GM18951 (cell line): ENCODE data around the gene WDR46.

ENCODE experiments used
- POLR2A ChIP-seq: IDR thresholded peaks from 4 replicates; pipeline ENCODE4 v1.6.1; 2011; ENCODE audit warnings: mild to moderate bottlenecking; ENCODE audit not compliant: insufficient read length, insufficient read depth; ENCODE audit errors: extremely low read depth
- in situ Hi-C: fragments of 300-500 bp; cut with MboI; formaldehyde crosslinking; loops from one replicate; pipeline ENCODE4 v1.12.0; 2022; ENCODE audit warnings: low sequenced_read_pairs, mixed read lengths, inconsistent platforms; ENCODE audit not compliant: unreplicated experiment

Gene WDR46, protein sequence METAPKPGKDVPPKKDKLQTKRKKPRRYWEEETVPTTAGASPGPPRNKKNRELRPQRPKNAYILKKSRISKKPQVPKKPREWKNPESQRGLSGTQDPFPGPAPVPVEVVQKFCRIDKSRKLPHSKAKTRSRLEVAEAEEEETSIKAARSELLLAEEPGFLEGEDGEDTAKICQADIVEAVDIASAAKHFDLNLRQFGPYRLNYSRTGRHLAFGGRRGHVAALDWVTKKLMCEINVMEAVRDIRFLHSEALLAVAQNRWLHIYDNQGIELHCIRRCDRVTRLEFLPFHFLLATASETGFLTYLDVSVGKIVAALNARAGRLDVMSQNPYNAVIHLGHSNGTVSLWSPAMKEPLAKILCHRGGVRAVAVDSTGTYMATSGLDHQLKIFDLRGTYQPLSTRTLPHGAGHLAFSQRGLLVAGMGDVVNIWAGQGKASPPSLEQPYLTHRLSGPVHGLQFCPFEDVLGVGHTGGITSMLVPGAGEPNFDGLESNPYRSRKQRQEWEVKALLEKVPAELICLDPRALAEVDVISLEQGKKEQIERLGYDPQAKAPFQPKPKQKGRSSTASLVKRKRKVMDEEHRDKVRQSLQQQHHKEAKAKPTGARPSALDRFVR

DNA sequence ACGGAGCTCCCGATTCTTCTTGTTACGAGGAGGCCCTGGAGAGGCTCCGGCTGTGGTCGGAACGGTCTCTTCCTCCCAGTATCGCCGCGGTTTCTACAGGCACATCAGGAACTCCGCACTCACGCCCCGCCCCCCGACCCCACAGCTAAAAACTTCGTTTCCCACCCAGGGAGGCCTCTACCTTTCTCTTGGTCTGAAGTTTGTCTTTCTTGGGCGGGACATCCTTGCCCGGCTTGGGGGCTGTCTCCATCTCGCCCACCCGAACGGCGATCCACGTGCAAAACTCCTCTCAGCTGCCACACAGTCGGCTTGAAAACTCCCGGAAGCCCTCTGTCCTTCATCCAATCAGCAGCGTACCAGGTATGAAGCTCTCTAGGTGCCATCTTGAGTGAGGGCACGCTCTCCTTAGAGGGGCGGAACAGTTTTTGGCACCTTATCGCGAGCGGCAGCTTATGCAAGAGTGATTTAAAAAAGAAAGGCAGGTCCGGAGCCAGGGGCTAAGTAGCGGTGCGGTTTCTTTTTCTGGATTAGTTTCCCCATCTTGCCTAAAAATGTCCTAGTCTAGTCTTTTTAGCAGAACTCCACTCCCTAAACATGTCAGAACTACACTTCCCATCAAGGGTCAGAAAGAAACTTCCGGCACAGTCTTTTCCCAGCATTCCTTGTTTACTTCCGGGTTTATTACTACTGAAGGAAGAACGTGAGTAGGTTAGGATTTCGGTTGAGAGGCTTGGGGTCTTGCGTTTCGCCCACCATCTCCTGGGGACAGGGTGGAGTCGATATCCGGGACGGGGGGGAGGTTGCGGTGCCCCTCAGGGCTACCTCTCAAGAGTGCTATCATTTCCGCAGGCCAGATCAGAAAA, at the start of gene WDR46, which contains the start of gene PFDN6:
Gene WDR46, minus strand, starts transcription at position 319 of the 863 bp plus-strand sequence. Its CDS starts 69 bp downstream, at position 250.
Gene PFDN6, plus strand, starts transcription at position 681 of the 863 bp plus-strand sequence. CDS start 256 bp downstream, outside the sequence.
- TF ChIP-seq POLR2A, result peak; percentile 42
- in situ Hi-C loops, result no loop called here

DNA sequence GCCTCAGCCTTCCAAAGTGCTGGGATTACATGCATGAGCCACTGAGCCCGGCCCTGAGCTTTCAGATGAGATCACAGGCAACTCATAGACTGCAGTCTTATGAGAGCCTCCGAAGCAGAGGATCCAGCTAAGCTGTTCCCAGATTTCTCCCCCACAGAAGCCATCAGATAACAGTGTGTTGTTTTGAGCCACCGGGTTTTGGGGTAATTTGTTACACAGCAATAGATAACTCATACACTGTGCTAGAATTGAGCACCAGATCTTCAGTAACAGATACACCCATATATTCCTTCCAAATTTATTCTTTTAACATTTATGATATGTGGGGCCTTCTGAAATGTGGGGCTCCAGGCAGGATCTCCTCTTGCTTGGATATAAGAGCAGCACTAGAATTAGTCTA, 47.5 kb upstream of the WDR46 start:
- no peak for TF ChIP-seq POLR2A
- in situ Hi-C loops, result no loop called here

DNA sequence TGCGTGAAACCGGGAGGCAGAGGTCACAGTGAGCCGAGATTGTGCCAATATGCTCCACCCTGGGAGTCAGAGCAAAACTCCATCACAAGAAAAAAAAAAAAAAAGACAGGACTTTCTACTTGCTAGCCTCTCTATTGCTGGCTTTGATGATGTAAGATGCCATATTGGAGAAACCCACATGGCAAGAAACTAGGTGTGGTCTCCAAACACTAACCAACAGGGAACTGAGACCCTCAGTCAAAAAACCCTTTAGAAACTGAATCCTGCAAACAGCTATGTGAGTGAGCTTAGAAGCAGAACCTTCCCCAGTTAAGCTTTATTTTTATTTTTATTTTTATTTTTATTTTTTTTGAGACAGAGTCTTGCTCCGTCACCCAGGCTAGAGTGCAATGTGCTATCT, 46.9 kb upstream of the WDR46 start:
- in situ Hi-C loops, result no loop called here
- TF ChIP-seq POLR2A, result no peak

DNA sequence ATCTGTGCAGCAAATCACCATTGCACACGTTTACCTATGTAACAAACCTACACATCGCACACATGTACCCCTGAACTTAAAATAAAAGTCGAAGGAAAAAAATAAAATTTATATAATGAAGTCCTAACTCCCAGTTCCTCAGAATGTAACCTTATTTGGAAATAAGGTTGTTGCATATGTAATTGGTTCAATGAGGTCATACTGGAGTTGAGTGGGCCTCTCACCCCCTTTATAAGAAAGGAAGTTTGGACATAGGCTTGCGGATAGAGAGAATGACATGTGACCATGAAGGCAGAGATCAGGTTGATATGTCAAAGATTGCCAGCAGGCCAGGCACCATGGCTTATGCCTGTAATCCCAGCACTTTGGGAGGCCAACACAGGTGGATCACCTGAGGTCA, 44.6 kb upstream of the WDR46 start:
- no peak for TF ChIP-seq POLR2A
- in situ Hi-C loops, result no loop called here

DNA sequence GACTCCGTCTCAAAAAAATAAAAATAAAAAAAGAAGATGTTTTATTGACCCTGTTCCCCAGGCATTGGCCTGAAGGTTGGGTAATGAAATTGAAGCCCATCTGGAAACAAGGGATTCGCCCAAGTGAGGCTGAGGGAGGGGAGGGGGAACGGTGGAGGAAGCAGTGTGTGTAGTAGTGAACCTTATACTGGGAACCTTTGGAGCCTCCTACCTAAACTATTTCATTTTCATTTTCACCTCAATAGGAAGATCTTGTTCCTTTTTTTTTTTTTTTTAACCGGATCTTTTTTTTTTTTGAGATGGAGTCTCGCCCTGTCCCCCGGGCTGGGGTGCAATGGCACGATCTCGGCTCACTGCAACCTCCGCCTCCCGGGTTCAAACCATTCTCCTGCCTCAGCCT, 41.7 kb upstream of the WDR46 start:
- no peak for TF ChIP-seq POLR2A
- in situ Hi-C loops, result no loop called here

DNA sequence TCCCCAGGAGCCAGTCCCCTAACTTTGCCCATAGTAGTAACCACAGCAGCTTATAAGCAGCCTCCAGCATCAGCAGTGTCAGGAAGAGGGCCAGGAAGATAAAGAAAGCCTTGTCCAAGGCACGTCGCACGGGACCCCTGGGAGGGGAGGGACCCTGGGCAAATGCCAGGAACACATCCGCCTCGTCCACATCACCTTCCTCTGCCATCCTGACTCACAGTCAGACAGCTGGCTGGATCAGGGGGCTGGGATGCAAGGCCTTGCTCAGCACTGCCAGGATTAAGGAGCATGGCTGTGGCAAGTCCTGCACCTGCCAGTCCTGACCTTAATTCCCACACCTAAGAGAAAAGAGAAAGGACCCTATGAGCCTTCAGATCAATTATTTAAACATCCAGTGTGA, 40.0 kb upstream of the WDR46 start:
- in situ Hi-C loops, result no loop called here

DNA sequence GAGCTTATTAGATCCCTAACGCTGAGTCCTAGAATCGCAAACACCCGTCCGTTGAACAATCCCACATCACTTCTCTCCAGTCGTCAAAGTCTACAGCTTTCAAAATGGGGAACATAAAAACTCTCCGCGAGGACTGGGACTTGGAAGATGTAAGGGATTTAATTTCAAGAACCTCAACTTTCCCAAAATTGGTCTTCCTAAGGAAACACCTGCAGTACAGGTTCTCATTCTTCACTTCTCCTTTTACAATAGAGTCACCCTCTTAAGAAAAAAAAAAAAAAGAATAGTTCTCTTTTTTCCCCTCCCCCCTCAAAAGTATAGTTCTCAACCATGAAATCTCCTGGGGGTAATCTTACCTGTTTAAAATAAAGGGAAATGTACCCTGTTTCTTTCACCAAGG, 35.1 kb upstream of the WDR46 start:
- in situ Hi-C loops, result no loop called here
- no peak for TF ChIP-seq POLR2A

More for the DNA sequence above, 40.0 kb upstream of the WDR46 start:
- no peak for TF ChIP-seq POLR2A

DNA sequence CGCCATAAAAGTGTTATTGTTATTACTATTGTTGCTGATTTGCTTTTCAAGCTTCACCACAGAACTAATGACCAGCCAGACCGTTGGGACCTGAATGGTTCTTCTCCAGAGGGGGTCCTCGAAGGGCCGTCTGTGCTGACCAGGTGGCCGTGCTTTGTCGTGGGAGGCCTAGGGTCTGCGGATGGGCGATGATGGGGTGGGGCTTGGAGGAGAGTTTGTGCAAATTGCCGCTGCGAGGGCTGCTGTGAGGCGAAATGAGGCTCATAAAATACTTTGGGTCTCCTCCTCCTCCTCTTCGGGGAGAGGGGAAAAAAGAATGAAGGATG, 34.5 kb upstream of the WDR46 start:
- in situ Hi-C loops, result no loop called here
- TF ChIP-seq POLR2A, result no peak

DNA sequence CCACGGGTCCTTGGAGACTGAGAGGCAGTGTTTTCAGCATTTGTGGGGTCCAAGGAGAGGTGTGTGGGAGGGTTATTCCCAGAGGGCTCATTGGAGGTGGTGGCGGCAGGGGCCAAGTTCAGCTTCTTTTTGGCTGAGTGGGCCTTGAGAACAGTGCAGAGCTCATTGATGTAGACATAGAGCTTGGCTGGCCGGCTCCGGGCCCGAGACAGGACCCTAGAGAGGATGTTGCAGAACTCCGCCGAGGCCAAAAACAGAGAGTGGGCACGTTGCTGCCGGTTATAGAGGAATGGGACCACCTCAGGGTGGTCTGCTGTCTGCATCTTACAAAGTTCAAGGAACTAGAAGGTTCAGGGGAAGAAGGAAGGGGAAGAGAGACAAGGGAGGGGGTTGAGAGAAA, 32.2 kb upstream of the WDR46 start:
- TF ChIP-seq POLR2A, result no peak
- in situ Hi-C loops, result no loop called here

DNA sequence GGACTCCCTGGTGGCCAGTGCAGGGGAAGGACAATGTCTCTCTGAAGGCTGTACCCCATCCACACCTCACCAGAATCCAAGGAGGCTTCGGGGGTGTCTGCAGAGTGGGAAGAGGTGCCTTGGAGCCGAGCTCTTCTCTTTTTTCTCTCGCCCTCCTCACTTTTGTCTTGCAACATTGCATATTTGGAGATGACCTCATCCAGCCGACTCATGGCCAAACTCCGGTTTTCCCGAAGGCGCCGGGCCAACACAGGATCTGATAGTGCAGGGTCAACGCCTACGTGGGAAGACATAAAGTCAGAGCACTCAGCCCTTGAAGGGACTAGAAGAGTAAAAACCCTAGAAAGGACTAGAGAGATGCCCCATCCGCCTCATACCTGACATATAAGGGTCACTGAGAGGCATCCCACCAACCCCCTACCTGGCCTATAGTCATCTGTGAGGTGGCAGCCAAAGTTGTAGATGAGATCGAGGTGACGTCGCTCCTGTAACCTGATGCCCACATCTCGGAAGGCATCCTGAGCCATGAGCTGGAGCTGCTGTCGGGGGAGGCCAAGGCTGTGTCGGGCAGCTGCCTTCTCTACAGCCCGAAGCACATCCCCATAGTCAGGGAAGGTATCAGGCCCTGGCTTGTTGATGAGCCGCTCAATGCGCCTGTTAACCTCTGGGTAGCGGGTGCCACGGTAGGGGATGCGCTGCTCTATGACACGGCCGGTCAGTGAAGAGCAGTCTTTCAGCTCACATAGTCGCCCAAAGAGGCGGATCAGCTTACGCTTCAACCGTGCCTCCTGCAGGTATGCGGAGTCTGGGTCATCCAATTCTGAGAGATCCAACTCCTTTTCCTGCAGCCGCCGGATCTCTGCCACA, 31.5 kb upstream of the WDR46 start:
- TF ChIP-seq POLR2A, result no peak
- in situ Hi-C loops, result no loop called here

DNA sequence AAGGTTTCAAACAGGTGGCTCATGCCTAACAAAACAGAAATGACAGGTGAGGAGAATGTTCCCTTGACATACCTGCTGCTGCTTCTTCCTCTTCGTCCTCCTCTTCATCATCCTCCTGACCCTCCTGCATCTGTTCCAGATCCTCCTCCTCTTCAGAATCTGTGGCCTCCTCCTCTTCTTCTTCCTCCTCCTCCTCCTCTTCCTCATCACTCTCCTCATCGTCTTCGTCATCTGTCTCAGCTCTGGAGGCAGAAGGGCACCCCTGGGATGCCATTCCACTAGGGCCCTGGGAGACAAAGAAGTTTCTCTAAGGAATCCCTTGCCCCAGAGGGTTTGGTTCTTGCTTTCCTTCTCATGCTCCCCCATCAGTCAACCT, 30.9 kb upstream of the WDR46 start:
- TF ChIP-seq POLR2A, result no peak
- in situ Hi-C loops, result no loop called here

DNA sequence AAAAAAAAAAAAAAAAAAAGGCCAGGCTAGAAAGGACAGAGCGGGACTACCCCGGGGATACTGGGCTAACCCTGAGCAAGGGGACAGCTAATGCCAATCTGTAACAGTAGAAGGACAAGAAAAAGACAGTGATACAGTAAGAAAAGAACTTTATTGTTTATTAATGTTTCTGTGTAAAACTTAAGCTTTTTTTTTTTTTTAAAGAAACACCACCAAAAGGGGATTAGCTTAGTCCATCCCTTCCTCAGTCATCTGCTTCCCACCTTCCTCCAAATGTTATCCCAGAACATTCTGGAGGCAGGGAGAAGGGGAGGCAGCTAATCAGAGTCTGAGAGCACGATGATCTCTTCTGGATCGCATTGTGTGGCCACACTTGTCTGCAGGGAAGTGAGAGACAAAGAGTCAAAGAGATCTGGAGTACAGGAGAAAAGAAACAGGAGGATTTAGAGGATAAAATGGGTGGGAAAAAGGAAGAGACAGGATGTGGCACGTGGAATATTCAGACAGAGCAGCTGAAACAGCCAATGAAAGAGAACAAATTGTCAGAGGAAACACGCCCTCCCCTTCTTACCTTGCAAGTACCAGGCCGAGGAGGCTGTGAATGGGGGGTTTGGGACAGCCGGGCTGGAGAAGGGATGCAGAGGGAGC, 29.5 kb upstream of the WDR46 start:
- in situ Hi-C loops, result no loop called here
- no peak for TF ChIP-seq POLR2A

DNA sequence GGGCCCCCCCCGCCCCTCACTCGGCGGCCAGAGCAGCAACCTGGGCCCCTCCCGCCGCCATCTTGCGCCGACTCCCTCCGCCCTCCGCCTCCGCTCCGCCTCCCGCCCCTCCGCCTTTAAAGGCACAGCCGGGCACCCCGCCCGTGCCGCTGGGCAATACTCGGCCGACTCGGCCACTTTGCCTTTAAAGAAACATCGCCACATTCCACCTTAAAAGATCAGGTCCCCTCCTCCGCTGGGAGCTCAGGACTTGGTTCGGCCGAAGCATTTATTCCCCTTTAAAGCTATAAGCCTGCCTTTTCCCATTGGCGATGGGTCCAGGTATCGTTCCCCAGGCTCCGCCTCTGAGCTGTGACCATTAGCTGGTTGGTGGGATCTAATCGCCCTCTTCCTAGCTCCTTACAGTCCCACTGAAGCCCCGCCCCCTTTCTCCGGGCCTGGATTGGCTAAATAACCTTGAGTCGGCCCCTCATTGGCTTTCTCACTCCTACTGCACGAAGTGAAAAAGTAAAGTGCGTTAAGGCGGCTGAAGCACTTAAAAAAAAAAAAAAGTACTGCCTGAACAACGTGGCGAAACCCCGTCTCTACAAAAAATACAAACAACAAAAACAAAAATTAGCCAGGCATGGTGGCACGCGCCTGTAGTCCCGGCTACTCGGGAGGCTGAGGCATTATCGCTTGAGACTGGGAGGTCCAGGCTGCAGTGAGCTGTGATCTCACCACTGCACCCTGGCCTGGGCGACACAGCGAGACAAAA, 28.8 kb upstream of the WDR46 start, which contains the start of gene ZBTB22:
Gene ZBTB22, minus strand, starts transcription at position 76 of the 757 bp plus-strand sequence. CDS start 828 bp downstream, outside the sequence.
- TF ChIP-seq POLR2A, result peak; percentile 56
- in situ Hi-C loops, result no loop called here
